GM15510 (cell line): Measurements from ENCODE around the gene FAM3A.

Source experiments
- POLR2A ChIP-seq: IDR thresholded peaks from 3 replicates; pipeline ENCODE4 v1.6.1; 2011; ENCODE audit warnings: borderline replicate concordance; ENCODE audit not compliant: insufficient read length; ENCODE audit errors: extremely low read depth

Gene FAM3A

DNA sequence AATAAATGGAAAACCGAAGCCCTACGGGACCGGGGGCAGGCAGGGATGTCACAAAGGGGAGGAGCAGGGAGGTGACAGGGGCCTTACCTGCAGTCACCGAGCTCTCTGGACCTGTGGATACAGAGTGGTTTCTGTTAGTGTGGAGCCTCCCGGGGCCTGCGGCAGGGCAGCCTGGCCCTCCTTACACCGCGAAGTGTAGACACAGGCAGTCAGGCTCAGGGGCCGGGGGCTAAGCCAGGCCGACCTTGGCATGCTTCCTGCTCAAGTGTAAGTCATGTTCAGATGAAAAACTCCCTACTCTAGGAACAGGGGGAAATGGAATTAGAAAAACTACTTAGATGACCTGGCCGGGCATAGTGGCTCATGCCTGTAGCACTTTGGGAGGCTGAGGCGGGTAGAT, 4.3 kb downstream of the FAM3A start:
- no peak for TF ChIP-seq POLR2A

DNA sequence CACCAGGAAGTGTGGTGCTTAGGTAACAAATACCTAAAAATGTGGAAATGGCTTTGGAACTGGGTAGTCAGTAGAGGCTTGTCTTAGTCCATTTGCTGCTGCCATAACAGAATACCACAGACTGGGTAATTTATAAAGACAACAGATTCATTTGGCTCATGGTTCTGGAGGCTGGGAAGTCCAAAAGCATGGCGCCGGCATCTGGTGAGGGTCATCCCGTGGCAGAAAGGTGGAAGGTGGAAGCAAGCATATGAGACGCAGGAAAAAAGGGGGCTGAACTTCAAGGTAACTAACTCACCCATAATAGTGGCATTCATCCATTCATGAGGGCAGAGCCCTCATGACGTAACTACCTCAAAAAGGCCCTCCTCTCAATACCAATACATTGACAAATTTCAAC, 6.6 kb downstream of the FAM3A start:
- no peak for TF ChIP-seq POLR2A

GRCh38 chrX:154508384-154508745, 7.7 kb downstream of the FAM3A start:
- no peak for TF ChIP-seq POLR2A

DNA sequence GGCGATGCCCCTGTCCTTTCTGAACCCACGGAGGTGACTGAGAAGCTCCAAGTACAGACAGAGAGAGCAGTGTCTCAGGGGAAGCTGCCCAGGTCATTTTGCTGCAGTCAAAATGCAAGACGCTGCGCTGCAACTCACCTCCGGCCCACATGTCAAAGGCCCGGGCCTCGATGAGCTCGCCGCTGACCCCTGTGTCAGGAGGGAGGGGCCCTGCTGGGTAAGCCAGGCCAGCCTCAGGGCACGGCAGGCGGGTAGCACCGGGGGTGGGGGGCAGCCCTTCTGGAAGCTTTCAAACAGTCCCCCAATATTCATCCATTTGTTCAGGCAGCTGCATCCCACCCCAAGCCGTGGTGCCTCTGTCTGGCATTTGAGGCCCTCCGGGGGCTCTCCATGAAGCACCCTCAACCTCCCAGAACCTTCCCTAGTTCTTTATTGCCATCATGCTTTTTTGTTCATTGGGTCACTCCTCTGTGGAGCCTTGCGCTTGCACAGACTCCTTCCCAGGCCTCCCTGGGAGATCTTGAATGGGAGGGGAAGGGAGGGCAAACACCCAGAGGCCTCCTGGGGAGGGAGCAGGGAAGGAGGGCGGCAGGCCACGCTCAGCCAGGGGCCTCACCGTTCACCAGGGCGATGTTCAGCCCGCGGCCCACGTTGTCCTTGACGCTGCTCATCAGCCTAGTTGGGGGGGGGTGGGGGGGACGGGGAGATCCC, 8.2 kb downstream of the FAM3A start:
- TF ChIP-seq POLR2A, result no peak

DNA sequence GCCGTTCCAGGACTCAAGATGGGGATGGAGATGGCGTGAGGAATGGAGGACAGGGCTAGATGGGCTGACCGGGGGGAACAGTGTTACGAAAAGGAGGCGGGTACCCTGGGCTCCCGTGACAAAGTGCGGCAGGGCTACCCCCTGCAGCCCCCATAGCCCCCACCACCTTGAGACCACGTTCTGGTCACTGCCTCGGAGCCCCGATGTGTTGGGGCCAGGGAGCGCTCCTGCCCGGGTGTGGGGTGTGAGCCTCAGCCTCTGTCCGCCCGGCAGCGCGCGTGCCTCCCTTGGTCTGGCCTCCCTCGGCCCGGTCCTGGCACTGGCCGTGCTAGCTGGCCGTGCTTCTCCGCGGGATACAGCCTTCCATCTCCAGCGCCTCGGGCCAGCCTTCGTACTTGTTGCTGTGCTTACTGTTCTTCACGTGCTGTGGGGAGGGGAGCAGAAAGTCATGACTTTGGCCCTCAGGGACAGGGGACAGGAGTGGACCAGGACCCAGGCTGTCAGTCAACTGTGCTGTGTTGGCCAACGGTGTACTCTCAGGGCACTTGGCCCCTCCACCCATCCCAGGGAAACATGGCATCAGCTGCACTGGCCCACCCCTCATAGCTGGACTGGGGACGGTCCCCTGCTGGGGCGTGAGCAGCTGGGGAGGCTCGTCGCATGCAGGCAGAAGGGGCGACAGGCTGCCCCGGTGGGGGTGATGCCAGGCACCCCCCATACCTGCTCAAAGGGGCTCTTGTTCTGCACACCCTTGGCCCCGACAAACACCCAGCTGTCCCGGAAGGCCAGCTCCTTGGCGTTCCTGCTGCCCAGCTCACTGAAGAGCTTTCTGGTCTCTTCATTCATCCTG, 9.3 kb downstream of the FAM3A start:
- TF ChIP-seq POLR2A, result no peak

GRCh38 chrX:154505734-154506133, 10.3 kb downstream of the FAM3A start:
- TF ChIP-seq POLR2A, result no peak

- no peak for TF ChIP-seq POLR2A
These were observed 13.0 kb downstream of the FAM3A start for GRCh38 chrX:154502989-154503388.

GRCh38 chrX:154502098-154502497, 13.9 kb downstream of the FAM3A start:
- no peak for TF ChIP-seq POLR2A

GRCh38 chrX:154495472-154495922, 20.5 kb downstream of the FAM3A start:
- TF ChIP-seq POLR2A, result no peak

DNA sequence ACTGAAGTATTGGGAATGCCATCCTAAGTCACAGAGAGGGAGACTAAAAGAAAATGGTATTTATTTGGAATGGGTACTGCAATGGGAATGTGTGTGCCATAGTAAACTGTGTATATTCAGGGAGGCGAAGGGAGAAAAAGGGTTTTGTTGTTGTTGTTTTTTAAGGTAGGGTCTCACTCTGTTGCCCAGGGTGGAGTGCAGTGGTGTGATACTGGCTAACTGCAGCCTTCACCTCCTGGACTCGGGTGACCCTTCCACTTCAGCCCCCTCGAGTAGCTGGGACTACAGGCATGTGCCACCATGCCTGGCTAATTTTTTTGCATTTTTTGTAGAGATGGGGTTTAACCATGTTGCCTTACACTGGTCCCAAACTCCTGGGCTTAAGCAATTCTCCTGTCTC, 21.3 kb downstream of the FAM3A start:
- no peak for TF ChIP-seq POLR2A

DNA sequence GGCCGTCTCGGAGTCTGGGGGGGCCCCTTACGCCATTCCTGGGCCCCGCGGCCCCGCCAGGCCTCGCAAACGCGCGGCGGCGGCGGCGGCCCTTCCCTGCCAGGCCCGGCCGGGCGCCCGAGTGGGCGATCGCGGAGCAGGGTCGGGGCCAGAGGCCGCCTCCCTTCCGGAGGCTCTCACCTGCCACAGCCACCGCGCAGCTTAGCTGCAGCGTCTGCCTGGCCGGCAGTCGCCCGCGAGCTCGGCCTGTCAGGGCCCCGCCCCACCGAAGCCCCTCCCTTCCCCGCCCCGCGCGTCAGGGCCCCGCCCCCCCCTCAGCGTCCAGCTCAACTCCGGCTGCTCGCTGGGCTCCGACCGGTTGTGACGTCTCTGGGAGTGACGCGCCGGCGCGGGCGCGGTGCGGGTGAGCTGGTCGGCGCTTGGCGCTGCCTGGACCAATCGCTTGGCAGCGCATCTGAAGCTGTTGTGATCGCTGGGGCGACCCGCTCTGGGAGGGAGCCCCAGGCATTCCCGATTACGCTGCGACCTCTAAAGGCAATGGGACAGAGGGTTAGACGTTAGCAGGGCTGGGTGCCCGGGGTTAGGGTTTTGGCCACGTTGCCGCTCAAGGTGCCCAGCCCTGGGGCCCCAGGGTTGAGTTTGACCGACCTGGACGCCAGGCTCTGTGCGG, 25.5 kb downstream of the FAM3A start, which contains the start of gene SLC10A3:
SLC10A3 (minus strand) TSS at position 216 of the 670 bp plus-strand sequence. CDS start 1,689 bp downstream, outside the sequence.
- peak; percentile 92 for TF ChIP-seq POLR2A

DNA sequence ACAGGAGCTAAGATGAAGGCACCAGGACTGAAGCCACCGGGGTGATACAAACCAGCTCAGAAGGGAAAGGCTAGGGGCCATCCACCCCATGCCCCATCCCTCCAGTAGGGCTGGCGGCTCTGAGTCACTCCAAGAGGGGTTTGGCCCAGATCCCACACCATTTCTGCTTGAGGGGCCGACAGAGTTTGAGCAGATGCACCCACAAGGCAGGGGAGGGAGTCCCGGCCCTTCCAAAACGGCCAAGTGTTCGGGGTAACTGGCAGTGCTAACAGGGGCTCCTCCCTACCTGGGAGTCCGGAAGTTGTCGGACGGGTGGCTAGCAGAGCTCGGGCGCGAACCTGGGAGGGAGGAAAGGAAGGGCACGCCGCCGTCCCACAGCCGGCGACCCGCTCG, 26.0 kb downstream of the FAM3A start:
- TF ChIP-seq POLR2A, result no peak

DNA sequence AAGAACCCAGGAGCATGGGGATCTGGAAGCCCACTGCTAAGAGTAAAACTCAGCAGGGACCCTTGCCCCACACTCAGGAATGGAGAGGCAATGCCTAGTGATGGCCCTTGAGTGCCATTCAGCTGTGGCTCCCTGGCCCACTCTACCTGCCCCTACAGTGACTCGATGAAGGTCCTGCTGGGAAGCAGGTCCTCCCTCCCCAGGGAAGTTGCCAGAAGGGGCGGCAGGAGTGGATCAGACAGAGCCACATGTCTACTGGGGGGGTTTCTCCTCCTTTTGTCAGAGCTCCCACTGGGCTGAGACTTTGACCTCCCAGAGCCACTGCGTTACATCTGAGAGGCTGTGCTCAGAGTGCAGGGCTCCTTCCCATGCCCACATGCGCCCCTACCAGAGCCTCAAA, 26.9 kb downstream of the FAM3A start:
- TF ChIP-seq POLR2A, result no peak

DNA sequence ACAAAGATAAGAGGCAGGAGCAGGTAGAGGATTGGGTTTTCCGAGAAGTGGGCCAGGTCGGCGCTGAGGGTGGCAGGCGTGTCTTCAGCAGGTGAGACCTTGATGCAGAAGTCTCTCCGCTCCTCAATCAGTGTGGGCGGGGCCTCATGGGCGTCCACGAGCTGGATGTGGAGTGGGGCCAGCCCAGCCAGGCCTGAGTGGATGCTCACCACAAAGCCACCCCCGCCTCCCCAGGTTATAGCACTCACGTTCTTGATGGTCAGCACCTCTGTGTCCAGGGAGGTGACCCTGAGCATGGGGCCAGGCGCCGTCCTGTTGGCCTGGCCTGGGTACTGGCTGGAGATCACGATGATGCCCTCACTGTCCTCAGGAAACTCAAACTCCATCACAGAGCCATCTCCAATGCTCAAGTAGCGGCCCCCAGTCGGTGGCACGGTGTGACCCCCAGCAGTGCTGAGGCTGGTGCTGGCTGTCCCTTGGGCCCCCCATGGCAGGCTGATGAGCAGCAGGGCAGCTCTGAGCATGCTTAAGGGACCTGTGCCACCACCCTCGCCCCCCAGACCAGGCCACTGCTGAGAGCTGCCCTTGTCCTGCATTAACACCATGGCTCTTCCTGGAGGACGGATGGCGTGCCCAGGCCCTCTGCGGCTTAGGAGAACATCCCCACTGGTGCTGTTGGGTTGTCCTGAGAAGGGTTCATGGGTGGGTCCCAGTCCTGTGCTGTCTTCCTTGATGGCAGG, 27.5 kb downstream of the FAM3A start:
- no peak for TF ChIP-seq POLR2A
